Brain microvascular endothelial cell (primary cell): ENCODE results near the gene TAB3.

Experiments used
- DNase-seq: peaks from one replicate; pipeline ENCODE4 v3.0.0-alpha.2; 2020
- H3K27ac ChIP-seq: fragments of 250-450 bp; sonication (Bioruptor Pico); 2 replicates; pipeline ENCODE4 v1.5.1; 2020; ENCODE audit warnings: mild to moderate bottlenecking, moderate library complexity
- H3K27me3 ChIP-seq: fragments of 250-450 bp; sonication (Bioruptor Pico); replicated peaks from 2 replicates; pipeline ENCODE4 v1.5.1; 2020; ENCODE audit warnings: mild to moderate bottlenecking
- H3K36me3 ChIP-seq: fragments of 250-450 bp; sonication (Bioruptor Pico); replicated peaks from 2 replicates; pipeline ENCODE4 v1.5.1; 2020; ENCODE audit warnings: mild to moderate bottlenecking
- H3K4me3 ChIP-seq: 2 replicates; pipeline ENCODE4 v1.5.1; 2011; ENCODE audit warnings: low read depth, mild to moderate bottlenecking, control low read depth, low read length, moderate library complexity
- CTCF ChIP-seq: IDR thresholded peaks from 2 replicates; pipeline ENCODE4 v1.5.1; 2011; ENCODE audit warnings: low read depth, mild to moderate bottlenecking, moderate library complexity, low read length, control low read depth, inconsistent platforms; ENCODE audit errors: missing control alignments
- in situ Hi-C: cut with HindIII; loops from 2 replicates; pipeline ENCODE4 v1.10.0; 2017; ENCODE audit warnings: low sequenced_read_pairs, low pct_ligation_motif_present

TAB3 gene

DNA sequence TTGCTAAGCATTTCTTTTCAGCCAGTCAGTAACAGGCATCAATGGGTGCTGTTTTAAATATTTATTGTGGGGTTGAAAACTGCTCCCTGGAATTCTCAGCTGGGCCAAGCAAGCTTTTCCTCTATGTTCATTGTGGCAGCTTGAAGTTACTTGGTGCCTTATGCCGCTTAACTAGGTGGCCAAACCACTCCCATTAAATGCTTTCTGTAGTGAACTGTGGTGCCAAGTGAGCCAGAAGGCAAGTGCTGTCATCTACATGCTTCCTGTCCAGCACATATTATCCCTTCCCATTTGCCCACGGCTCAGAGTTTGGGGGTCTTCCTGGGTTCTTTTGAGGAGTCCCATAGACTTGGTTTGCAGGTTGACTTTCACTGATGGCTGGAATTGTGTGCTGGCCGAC lies 64.8 kb downstream of the TAB3 start:
- H3K4me3 ChIP-seq, result no peak overlapping the region
- H3K27ac ChIP-seq, result no peak overlapping the region
- no peak for TF ChIP-seq CTCF
- H3K27me3 ChIP-seq, result no peaks in the 10 kb centered on the region
- in situ Hi-C loops, result no loop called here
- no peak for DNase-seq
- H3K36me3 ChIP-seq, result no peaks in the 10 kb centered on the region

GRCh38 chrX:30822764-30823163 lies 66.3 kb downstream of the TAB3 start:
- in situ Hi-C loops, result no loop called here
- DNase-seq, result no peak
- H3K27me3 ChIP-seq, result no peaks in the 10 kb centered on the region
- no peaks in the 10 kb centered on the region for H3K36me3 ChIP-seq
- no peak overlapping the region for H3K4me3 ChIP-seq
- no peak for TF ChIP-seq CTCF
- no peak overlapping the region for H3K27ac ChIP-seq

DNA sequence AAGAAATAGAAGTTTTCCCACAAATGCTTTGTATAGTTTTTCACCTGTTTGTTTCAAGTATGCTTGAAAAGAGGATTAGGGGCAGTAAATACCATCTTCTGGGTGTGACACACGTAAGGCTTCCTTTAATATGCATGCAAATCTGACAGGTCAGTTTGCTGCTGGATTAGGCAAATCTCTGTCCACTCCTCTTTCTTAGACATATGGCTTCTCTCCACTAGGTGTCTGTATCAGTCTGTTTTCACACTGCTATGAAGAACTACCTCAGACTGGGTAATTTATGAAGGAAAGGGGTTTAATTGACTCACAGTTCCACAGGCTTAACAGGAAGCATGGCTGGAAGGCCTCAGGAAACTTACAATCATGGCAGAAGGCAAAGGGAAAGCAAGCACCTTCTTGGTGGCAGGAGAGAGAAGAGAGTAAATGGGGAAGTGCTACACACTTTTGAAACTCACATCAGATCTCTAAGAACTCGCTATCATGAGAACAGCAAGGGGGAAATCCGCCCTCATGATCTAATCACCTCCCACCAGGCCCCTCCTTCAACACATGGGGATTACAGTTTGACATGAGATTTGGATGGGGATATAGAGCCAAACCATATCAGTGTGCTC lies 66.9 kb downstream of the TAB3 start:
- no peaks in the 10 kb centered on the region for H3K36me3 ChIP-seq
- no peak overlapping the region for H3K27ac ChIP-seq
- DNase-seq, result no peak
- TF ChIP-seq CTCF, result no peak
- no peaks in the 10 kb centered on the region for H3K27me3 ChIP-seq
- no peak overlapping the region for H3K4me3 ChIP-seq
- in situ Hi-C loops, result no loop called here

DNA sequence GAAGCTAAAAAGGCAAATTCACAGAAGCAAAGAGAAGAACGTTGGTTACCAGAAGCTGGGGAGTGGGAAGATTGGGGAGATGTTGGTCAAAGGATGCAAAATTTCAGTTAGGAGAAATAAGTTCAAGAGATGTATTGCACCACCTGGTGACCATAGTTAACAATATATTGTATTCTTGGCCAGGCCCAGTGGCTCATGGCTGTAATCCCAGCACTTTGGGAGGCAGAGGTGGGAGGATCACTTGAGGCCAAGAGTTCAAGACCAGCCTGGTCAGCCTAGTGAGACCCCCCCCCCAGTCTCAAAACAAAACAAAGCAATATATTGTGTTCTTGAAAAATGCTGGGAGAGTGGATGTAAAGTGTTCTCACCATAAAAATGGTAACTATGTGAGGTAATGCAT lies 67.9 kb downstream of the TAB3 start:
- Histone ChIP-seq H3K4me3 (no peak overlapping the region), H3K27ac (no peak overlapping the region), H3K36me3 (no peaks in the 10 kb centered on the region), H3K27me3 (no peaks in the 10 kb centered on the region)
- in situ Hi-C loops, result no loop called here
- no peak for TF ChIP-seq CTCF
- no peak for DNase-seq

- H3K27me3 ChIP-seq, result no peaks in the 10 kb centered on the region
- no peak overlapping the region for H3K27ac ChIP-seq
- DNase-seq, result no peak
- H3K36me3 ChIP-seq, result no peaks in the 10 kb centered on the region
- in situ Hi-C loops, result no loop called here
- TF ChIP-seq CTCF, result no peak
- no peak overlapping the region for H3K4me3 ChIP-seq
Observed at GRCh38 chrX:30819080-30819479, 70.0 kb downstream of the TAB3 start.

GRCh38 chrX:30816079-30816478 lies 73.0 kb downstream of the TAB3 start:
- TF ChIP-seq CTCF, result no peak
- no peak for DNase-seq
- no peaks in the 10 kb centered on the region for H3K27me3 ChIP-seq
- H3K27ac ChIP-seq, result no peak overlapping the region
- H3K4me3 ChIP-seq, result no peak overlapping the region
- in situ Hi-C loops, result no loop called here
- H3K36me3 ChIP-seq, result no peaks in the 10 kb centered on the region
